Mesenchymal stem cell (in vitro differentiated cells and primary cell): ENCODE measurements around the gene OPCML.

Source experiments
- DNase-seq: peaks from one replicate; pipeline ENCODE4 v3.0.0-alpha.2; 2013
- H2AFZ ChIP-seq: one replicate; pipeline ENCODE4 v1.6.1; 2013; ENCODE audit warnings: low read depth, mild to moderate bottlenecking, control low read depth, inconsistent platforms, low read length, moderate library complexity
- H2AK5ac ChIP-seq: 2 replicates; pipeline ENCODE4 v1.6.1; 2013; ENCODE audit warnings: low read length, moderate library complexity, mild to moderate bottlenecking, inconsistent platforms; ENCODE audit not compliant: severe bottlenecking
- H2BK120ac ChIP-seq: one replicate; pipeline ENCODE4 v1.6.1; 2013; ENCODE audit warnings: low read depth, mild to moderate bottlenecking, inconsistent platforms, low read length, moderate library complexity
- H2BK12ac ChIP-seq, 2 experiments: one replicate each; pipeline ENCODE4 v1.6.1; 2013; ENCODE audit warnings: inconsistent platforms in 2 of 2, low read length in 2 of 2, mild to moderate bottlenecking in 2 of 2, moderate library complexity in 2 of 2, control low read depth in 1 of 2
- H2BK15ac ChIP-seq: one replicate; pipeline ENCODE4 v1.6.1; 2013; ENCODE audit warnings: mild to moderate bottlenecking, low read depth, inconsistent platforms; ENCODE audit not compliant: poor library complexity, severe bottlenecking
- H2BK5ac ChIP-seq: 2 replicates; pipeline ENCODE4 v1.6.1; 2013; ENCODE audit warnings: low read depth, mild to moderate bottlenecking, low read length, control low read depth, inconsistent platforms; ENCODE audit not compliant: poor library complexity, severe bottlenecking
- H3K14ac ChIP-seq, 2 experiments: one replicate each; pipeline ENCODE4 v1.6.1; 2013; ENCODE audit warnings: inconsistent platforms in 2 of 2, low read length in 2 of 2, control low read depth in 1 of 2, mild to moderate bottlenecking in 1 of 2, moderate library complexity in 1 of 2
- H3K18ac ChIP-seq, 2 experiments: one replicate each; pipeline ENCODE4 v1.6.1; 2013; ENCODE audit warnings: inconsistent platforms in 2 of 2, low read length in 2 of 2, control low read depth in 1 of 2, low read depth in 1 of 2, mild to moderate bottlenecking in 1 of 2
- H3K23ac ChIP-seq, 2 experiments: one replicate each; pipeline ENCODE4 v1.6.1; 2013; ENCODE audit warnings: inconsistent platforms in 2 of 2, low read length in 2 of 2, mild to moderate bottlenecking in 2 of 2, moderate library complexity in 2 of 2, control low read depth in 1 of 2
- H3K27ac ChIP-seq: 2 replicates; pipeline ENCODE4 v1.5.1; 2013; ENCODE audit warnings: mild to moderate bottlenecking, moderate library complexity, low read length, control low read depth, inconsistent platforms; ENCODE audit not compliant: poor library complexity, severe bottlenecking
- H3K27me3 ChIP-seq, 2 experiments: 2 replicates each; pipeline versions ENCODE4 v1.6.1 to v1.7.0; 2013; ENCODE audit warnings: low read length in 2 of 2, mild to moderate bottlenecking in 2 of 2, moderate library complexity in 2 of 2, control low read depth in 1 of 2, inconsistent platforms in 1 of 2; ENCODE audit not compliant: control insufficient read depth in 1 of 2, insufficient read depth in 1 of 2
- H3K36me3 ChIP-seq, 2 experiments: 2 replicates each; pipeline versions ENCODE4 v1.6.1 to v1.7.0; 2013; ENCODE audit warnings: low read length in 2 of 2, control low read depth in 1 of 2, inconsistent platforms in 1 of 2, low read depth in 1 of 2, mild to moderate bottlenecking in 1 of 2; ENCODE audit not compliant: insufficient read depth in 2 of 2, control insufficient read depth in 1 of 2
- H3K4ac ChIP-seq, 2 experiments: one replicate each; pipeline ENCODE4 v1.6.1; 2013; ENCODE audit warnings: inconsistent platforms in 2 of 2, low read length in 2 of 2, mild to moderate bottlenecking in 2 of 2, moderate library complexity in 2 of 2, control low read depth in 1 of 2, low read depth in 1 of 2
- H3K4me1 ChIP-seq: 2 replicates; pipeline ENCODE4 v1.6.1; 2013; ENCODE audit warnings: low read depth, low read length, control low read depth; ENCODE audit not compliant: control insufficient read depth, insufficient read depth
- H3K4me2 ChIP-seq: 2 replicates; pipeline ENCODE4 v1.6.1; 2013; ENCODE audit warnings: low read length, mild to moderate bottlenecking, inconsistent platforms; ENCODE audit not compliant: poor library complexity, severe bottlenecking
- H3K4me3 ChIP-seq, 2 experiments: 2 replicates each; pipeline versions ENCODE4 v1.5.1 to v1.7.0; 2013; ENCODE audit warnings: low read length in 2 of 2, mild to moderate bottlenecking in 2 of 2, control low read depth in 1 of 2, low read depth in 1 of 2; ENCODE audit not compliant: insufficient read depth in 1 of 2
- H3K79me1 ChIP-seq: replicated peaks from 2 replicates; pipeline ENCODE4 v1.6.1; 2013; ENCODE audit warnings: mild to moderate bottlenecking, control low read depth, low read length, inconsistent platforms; ENCODE audit not compliant: poor library complexity, severe bottlenecking
- H3K9ac ChIP-seq: 2 replicates; pipeline ENCODE4 v1.7.0; 2013; ENCODE audit warnings: mild to moderate bottlenecking, low read length, moderate library complexity
- H3K9me3 ChIP-seq: 2 replicates; pipeline ENCODE4 v1.7.0; 2013; ENCODE audit warnings: mild to moderate bottlenecking, low read length; ENCODE audit not compliant: control insufficient read depth
- H4K8ac ChIP-seq: one replicate; pipeline ENCODE4 v1.6.1; 2013; ENCODE audit warnings: inconsistent platforms, mild to moderate bottlenecking, low read length, moderate library complexity
- H4K91ac ChIP-seq: one replicate; pipeline ENCODE4 v1.6.1; 2013; ENCODE audit warnings: mild to moderate bottlenecking, low read length, inconsistent platforms
- WGBS: methylation state at CpG from one replicate; pipeline ENCODE4 v1.1.7; 2013; ENCODE audit warnings: mixed read lengths; 5-methylcytosine and 5-hydroxymethylcytosine counted together

OPCML gene

GRCh38 chr11:133390803-133391202 lies 141.5 kb downstream of the OPCML start:
- H3K23ac ChIP-seq: no peak overlapping the region
- no peak overlapping the region for H3K27ac ChIP-seq
- no peak overlapping the region for H2BK5ac ChIP-seq
- whole genome bisulfite sequencing: 90% methylated on average over 14 of the region's 14 CpGs
- no peak for DNase-seq
- H3K4me1 ChIP-seq: no peaks in the 10 kb centered on the region
- H3K9ac ChIP-seq: no peak overlapping the region
- no peak overlapping the region for H2AK5ac ChIP-seq
- H4K8ac ChIP-seq: no peak overlapping the region
- no peaks in the 10 kb centered on the region for H3K79me1 ChIP-seq
- no peak overlapping the region for H3K4ac ChIP-seq
- no peaks in the 10 kb centered on the region for H3K36me3 ChIP-seq
- H3K14ac ChIP-seq: no peak overlapping the region
- H3K27me3 ChIP-seq: no peaks in the 10 kb centered on the region
- H3K4me3 ChIP-seq: no peak overlapping the region
- no peak overlapping the region for H4K91ac ChIP-seq
- H2BK15ac ChIP-seq: no peak overlapping the region
- H2AFZ ChIP-seq: no peak overlapping the region
- no peak overlapping the region for H2BK120ac ChIP-seq
- no peak overlapping the region for H3K18ac ChIP-seq
- no peak overlapping the region for H2BK12ac ChIP-seq
- no peaks in the 10 kb centered on the region for H3K9me3 ChIP-seq
- H3K4me2 ChIP-seq: no peak overlapping the region

DNA sequence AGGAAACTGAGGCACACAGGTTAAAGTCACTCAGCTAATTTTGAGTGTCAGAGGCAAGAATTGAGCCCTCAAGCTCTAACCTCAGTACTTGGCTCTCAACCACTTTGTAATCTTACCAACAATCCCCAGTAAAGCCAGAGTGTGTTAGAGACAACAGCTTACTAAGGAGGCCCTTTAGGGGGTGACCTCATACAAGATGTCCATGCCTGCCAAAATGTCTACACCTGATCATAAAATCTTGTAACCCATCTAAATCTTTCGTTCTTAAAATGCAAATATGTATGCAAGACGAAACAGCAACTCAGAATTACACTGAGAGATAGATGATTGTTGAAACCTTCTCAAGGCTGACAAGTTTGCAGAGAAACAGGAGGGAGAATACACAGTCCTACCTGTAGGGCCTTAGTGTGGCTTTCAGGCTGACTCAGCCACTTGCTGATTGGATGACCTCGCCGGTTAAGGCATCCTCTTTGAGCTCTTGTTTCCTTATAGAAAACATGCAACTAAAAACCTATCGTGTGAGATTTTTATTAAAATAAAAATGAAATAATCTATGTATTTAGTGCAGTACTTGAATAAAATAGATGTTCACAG lies 143.2 kb downstream of the OPCML start:
- Histone ChIP-seq H3K4me3 (no peak overlapping the region), H2AK5ac (no peak overlapping the region), H2AFZ (no peak overlapping the region), H2BK120ac (no peak overlapping the region), H3K27ac (no peak overlapping the region), H3K4me1 (no peaks in the 10 kb centered on the region), H2BK5ac (no peak overlapping the region), H3K14ac (no peak overlapping the region), H3K27me3 (no peaks in the 10 kb centered on the region), H3K18ac (no peak overlapping the region), H3K36me3 (no peaks in the 10 kb centered on the region), H2BK15ac (no peak overlapping the region), H3K9me3 (no peaks in the 10 kb centered on the region), H2BK12ac (no peak overlapping the region), H3K9ac (no peak overlapping the region), H3K4ac (no peak overlapping the region), H4K8ac (no peak overlapping the region), H3K79me1 (no peaks in the 10 kb centered on the region), H4K91ac (no peak overlapping the region), H3K4me2 (no peak overlapping the region), H3K23ac (no peak overlapping the region)
- WGBS: 79% methylated on average over 2 of the region's 5 CpGs
- no peak for DNase-seq

GRCh38 chr11:133388260-133388659 lies 144.0 kb downstream of the OPCML start:
- no peak overlapping the region for H4K8ac ChIP-seq
- no peak overlapping the region for H2BK5ac ChIP-seq
- no peaks in the 10 kb centered on the region for H3K27me3 ChIP-seq
- no peak overlapping the region for H3K23ac ChIP-seq
- no peak overlapping the region for H2AFZ ChIP-seq
- DNase-seq: no peak
- H3K4me1 ChIP-seq: no peaks in the 10 kb centered on the region
- H3K4ac ChIP-seq: no peak overlapping the region
- no peak overlapping the region for H4K91ac ChIP-seq
- no peak overlapping the region for H2BK12ac ChIP-seq
- no peak overlapping the region for H3K4me2 ChIP-seq
- no peak overlapping the region for H2BK120ac ChIP-seq
- no peak overlapping the region for H3K18ac ChIP-seq
- no peak overlapping the region for H3K14ac ChIP-seq
- H3K9me3 ChIP-seq: no peaks in the 10 kb centered on the region
- H2BK15ac ChIP-seq: no peak overlapping the region
- WGBS: 61% methylated on average over 2 of the region's 2 CpGs
- H3K4me3 ChIP-seq: no peak overlapping the region
- no peak overlapping the region for H3K9ac ChIP-seq
- no peaks in the 10 kb centered on the region for H3K36me3 ChIP-seq
- no peaks in the 10 kb centered on the region for H3K79me1 ChIP-seq
- no peak overlapping the region for H3K27ac ChIP-seq
- no peak overlapping the region for H2AK5ac ChIP-seq

DNA sequence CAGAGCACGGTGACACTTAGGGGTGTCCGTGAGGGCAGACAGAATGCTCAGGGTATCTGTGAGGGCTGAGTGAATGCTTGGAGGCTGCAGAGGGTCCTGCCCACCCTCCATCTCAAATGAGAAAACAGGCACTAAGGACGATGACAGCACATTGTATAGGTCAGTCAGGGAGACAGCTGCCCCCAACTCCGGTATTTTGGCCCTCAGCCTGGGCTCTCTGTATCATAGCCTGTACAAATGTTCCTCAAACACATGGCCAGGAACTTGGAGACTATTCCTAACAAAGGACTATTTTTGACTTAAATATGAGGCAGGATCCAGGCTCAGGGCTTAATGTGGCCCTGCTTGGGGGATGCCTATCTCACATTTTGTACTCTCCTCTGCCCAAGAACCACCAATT lies 145.4 kb downstream of the OPCML start:
- Histone ChIP-seq H2BK12ac (no peak overlapping the region), H3K4me2 (no peak overlapping the region), H3K36me3 (no peaks in the 10 kb centered on the region), H3K27ac (no peak overlapping the region), H3K9me3 (no peaks in the 10 kb centered on the region), H2AK5ac (no peak overlapping the region), H3K14ac (no peak overlapping the region), H4K8ac (no peak overlapping the region), H3K4me3 (no peak overlapping the region), H3K79me1 (no peaks in the 10 kb centered on the region), H2BK5ac (no peak overlapping the region), H4K91ac (no peak overlapping the region), H2AFZ (no peak overlapping the region), H3K27me3 (no peaks in the 10 kb centered on the region), H3K23ac (no peak overlapping the region), H3K9ac (no peak overlapping the region), H2BK15ac (no peak overlapping the region), H3K4ac (no peak overlapping the region), H3K4me1 (no peaks in the 10 kb centered on the region), H2BK120ac (no peak overlapping the region), H3K18ac (no peak overlapping the region)
- DNase-seq: no peak
- 74% methylated on average over 4 of the region's 4 CpGs for WGBS
